HG02763 (cell line): Measurements from ENCODE around the gene ALDH1B1.
A peak's percentile ranks its signal among the peaks of the same experiment; 100 is the strongest.
"Not testable (repeated sequence)": the region's sequence is repeated elsewhere in the genome, so short reads cannot be mapped to it uniquely, and the experiment has no call there.

Experiments
- ATAC-seq: cut with Tn5 transposase; IDR thresholded peaks from one replicate; pipeline ENCODE4 v1.9.1; 2021; ENCODE audit warnings: mild to moderate bottlenecking, moderate library complexity; ENCODE audit not compliant: unreplicated experiment

ALDH1B1 gene

DNA sequence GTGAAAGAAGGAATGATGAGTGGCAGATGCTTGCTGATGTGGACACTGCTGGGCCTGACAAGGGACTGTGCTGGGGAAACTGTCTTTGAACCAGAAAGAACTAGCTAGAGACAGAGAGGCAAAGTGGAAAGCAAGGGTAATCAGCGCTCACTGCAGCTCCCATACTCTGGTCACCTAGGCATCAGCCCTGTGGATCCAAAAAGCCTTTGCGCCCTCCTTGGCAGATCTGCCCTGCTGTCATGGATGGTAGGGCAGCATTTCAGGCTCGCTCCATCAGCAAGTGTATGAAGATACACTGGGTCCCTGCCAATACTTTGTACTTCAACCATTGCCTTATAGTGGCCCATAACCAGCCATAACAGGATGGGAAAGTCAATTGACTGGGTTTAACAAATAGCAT, 6.6 kb upstream of the ALDH1B1 start:
- ATAC-seq: no peak

DNA sequence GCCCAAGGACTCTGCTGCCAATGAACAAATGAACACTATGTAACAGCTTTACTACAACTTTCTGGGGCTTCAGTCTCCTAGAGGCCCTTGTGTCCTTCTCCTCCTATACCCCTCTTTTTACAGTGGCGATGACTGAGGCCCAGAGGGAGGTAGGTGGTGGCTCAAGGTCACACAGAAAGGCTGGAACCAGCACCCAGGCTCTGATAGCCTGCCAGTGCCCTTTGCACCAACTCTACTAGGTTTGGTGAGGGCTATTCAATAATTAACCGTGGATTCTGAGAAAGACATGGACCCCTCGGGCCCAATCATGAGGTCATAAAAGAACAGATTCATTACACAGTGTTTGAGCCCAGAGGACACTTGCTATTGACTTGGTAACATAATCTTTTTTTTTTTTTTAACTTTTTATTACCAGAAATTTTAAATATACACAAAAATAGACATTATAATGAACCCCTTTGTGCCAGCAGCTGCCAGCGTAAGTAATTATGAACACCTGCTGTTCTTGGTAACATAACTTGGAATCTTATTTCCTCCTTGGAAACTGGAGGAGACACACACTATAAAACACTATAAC, 6.1 kb upstream of the ALDH1B1 start:
- no peak for ATAC-seq

DNA sequence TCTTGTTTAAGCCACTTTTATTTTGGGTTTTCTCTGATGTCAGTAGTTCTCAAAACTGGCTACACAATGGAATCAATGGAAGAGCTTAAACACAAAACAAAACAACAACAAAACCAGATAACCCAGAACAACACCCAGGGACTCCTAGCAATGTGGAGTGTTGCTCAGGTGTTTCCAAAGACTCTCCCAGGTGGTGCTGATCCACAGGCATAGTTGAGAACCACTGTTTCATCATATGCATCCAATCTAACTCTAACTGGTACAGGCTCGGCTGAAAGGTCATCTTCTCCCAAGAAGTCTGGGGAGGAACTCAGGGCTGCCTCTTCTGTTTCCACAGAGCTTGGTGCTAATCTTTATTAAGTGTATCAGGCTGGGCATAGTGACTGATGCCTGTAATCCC, 5.4 kb upstream of the ALDH1B1 start:
- no peak for ATAC-seq

DNA sequence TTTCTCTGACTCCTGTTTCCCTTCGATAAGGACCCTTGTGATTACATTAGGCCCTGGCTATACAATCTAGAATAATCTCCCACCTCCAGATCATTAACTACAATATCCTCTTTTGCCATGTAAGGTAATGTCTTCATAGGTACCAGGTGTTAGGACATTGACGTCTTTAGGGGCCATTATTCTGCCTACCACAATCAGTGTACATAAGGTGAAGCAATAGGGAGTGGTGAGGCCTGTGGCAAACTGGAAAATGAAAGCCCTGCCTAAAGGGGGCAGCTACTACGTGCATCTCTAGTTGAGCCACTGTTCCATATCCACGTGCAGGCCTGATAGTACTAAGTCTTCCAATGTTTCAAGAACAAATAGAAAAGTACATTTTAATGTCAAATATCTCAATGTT, 4.8 kb upstream of the ALDH1B1 start:
- ATAC-seq: no peak

DNA sequence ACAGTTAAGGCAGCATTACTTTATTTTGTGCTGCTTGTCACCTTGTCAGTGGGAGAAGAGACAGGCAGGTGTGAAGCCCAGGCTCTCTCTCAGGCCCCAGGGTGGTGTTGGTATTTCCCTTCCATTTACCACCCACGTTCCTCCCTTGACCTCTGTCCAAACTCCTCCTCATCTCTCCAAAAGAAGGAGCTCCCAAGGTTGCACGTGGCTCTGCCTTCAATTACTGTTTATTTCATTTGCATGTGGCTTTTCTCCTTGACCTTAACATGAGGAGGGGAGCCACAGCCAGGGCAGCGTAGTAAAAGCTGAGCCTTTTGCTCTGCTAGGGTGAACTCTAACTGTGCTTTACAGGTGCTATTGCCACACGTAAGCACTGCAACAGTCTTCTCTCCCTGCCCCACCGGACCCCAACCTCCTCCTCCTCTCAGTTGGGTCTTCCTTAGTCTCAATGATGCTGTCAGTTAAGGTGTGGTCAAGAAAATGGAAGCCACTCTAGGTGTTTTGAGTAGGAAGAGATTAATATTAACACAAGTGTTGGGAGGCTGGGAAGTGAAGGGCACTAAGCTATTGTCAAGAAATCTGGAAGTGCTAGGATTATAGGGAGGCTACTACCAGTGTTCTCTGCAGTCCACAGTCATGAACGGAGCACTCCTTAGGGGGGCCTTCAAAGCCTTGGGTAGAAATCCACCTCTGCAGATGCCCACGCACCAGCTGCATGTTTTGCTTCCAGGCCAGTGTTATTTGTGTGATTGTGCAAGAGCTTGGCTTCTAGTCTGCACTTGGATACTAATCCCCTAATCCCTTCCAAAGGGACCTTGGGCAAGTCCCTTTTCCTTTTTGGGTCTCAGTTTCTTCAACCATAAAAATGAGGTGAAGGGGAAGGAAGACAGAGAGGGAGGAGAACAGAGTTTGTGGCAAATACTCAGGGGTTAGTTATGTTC, 3.9 kb upstream of the ALDH1B1 start:
- ATAC-seq: no peak

DNA sequence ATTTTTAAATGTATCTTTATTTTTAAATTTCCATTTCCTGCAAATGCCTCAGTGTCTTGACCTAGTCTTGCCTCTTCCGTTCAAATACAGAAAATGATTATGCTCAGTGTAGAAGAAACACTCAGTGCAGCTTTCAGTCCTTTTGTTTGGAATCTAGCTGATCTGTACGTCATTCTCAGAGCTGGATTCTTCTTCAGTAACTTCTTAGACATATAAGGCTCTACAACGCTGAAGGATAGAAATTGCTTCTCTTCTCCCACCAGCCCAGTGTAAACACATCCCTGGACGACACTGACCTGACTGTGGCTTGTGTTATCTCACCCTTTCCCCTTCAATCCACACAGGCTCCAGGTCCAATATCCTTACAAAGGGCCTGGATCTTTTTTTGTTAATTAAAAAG, 3.2 kb upstream of the ALDH1B1 start:
- no peak for ATAC-seq

DNA sequence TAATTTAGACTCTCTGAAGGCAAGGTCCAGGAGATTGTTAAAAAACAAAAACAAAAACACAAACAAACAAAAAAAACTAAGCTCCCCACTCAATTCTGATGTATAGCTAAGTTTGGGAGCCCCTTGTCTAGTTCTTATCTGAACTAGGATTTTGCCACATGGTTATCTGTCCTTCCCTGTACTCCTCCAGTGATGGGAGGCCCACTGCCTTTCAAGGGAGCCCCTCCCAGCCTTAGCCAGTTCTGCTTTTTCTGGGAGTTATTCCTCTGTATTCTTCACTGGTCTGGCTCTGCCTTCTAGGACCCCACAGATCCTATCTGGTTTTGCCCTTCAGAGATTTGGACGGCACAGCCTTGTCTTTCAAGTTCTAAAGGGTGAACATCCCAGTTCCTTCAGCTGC, 2.1 kb upstream of the ALDH1B1 start:
- ATAC-seq: no peak

DNA sequence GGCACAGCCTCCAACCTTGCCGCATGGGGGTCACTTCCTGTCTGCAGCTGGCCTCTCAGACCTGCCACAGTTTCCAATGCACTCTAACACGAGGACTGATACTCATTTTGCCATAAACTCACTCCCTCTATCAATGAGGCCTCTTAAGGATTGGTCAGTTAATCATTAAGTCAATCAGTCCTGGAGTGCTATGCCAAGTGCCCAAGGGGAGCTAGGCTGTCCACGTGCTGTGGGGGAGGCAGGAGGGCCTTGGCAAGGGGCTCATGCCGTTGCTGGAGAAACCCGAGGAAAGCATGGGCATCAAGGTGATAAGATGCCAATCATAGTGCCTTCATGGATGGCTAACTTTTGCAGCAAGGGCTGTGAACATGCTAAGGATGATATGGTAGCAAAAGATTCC, 1.7 kb upstream of the ALDH1B1 start:
- no peak for ATAC-seq

DNA sequence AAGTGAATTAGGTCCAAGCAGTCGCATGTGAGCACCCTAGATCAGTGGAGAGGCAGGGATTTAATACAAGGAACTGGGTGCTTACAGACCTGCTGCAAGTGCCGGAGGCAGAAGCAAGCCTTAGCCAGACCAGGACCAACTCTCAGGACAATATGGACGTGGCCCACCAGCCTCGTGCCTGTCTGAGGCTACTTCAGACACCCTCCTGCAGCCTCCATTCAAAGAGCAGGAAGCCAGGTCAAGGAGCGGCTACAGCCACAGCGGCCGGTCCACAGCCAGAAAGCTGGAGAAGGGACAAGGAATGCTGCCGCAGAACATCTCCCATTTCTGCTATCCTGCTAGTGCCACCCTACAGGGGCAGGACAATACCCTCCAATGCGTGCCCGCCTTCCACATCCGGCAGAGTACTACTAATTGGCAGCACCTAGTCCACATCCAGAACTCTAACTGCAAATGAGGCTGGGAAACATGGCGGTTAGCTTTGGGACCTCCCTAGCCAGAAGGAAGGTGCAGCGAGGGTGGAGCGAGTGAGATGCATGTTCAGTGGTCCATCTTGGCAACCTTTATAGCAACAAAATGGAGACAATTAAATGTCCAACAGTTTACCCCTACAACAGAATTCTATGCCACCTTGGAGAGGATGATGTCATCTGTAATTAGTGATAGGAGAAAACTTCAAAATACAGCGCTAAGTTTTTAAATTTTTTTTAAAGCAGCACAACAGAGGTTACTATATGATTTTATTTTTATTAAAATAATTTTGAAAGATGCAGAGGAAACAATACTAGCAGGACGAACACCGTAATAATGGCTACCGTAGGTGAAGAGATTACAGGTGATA, 1.0 kb upstream of the ALDH1B1 start:
- no peak for ATAC-seq

DNA sequence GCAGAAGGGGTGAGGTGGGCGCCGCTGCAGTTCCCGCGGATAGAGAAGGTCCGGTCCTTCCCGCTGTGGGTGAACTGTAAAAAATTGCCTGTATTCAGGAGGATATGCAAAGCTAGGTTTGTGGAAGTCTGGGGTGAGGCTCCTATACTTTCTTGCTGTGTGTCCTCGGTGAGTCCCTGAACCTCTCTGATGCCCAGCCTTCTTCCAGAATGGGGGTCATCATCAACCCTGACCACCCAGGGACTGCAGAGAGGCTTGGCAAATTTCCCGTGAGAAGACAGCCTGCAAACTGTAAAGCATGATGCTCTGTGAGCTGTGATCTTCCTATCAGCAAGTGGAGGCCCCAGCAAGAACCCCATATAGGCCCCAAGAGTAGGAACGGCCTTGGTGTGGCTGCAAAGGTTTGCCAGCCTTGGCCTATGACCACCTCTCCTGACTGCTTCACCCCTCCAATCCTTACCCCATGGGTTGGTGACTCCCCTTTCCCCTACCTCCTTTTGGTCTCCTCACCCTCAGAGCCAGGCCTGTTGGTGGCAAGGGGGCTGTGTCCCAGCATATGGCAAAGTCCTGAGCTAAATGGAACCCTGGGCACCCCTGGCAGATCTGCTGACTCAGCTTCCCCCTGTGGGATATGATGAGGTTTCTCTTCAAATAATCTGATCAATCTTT, 760 bp downstream of the ALDH1B1 start:
- ATAC-seq: peak; percentile 9

DNA sequence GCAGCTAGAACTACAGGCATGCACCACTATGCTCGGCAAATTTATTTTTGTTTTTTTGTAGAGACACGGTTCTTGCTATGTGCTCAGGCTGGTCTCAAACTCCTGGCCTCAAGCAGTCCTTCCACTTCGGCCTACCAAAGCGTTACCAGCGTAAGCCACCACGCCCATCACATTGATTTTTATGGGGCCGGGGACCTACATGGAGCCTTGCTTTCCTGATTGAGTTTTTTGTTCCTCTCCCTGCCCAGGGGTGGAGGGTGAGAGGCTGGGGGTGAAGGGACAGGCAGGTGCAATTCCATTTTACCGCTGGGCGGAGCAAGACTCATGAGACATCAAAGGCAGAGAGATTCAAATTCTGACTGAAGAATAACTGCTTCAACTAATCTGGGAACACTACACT, 1.9 kb downstream of the ALDH1B1 start:
- no peak for ATAC-seq

DNA sequence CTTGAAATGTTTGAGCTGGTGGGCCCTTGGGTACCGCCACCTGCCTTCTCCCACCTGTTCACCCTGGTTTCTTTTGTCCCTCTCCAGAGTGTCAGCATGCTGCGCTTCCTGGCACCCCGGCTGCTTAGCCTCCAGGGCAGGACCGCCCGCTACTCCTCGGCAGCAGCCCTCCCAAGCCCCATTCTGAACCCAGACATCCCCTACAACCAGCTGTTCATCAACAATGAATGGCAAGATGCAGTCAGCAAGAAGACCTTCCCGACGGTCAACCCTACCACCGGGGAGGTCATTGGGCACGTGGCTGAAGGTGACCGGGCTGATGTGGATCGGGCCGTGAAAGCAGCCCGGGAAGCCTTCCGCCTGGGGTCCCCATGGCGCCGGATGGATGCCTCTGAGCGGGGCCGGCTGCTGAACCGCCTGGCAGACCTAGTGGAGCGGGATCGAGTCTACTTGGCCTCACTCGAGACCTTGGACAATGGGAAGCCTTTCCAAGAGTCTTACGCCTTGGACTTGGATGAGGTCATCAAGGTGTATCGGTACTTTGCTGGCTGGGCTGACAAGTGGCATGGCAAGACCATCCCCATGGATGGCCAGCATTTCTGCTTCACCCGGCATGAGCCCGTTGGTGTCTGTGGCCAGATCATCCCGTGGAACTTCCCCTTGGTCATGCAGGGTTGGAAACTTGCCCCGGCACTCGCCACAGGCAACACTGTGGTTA, 3.3 kb downstream of the ALDH1B1 start:
- ATAC-seq: no peak

DNA sequence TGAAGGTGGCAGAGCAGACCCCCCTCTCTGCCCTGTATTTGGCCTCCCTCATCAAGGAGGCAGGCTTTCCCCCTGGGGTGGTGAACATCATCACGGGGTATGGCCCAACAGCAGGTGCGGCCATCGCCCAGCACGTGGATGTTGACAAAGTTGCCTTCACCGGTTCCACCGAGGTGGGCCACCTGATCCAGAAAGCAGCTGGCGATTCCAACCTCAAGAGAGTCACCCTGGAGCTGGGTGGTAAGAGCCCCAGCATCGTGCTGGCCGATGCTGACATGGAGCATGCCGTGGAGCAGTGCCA, 3.8 kb downstream of the ALDH1B1 start:
- no peak for ATAC-seq

DNA sequence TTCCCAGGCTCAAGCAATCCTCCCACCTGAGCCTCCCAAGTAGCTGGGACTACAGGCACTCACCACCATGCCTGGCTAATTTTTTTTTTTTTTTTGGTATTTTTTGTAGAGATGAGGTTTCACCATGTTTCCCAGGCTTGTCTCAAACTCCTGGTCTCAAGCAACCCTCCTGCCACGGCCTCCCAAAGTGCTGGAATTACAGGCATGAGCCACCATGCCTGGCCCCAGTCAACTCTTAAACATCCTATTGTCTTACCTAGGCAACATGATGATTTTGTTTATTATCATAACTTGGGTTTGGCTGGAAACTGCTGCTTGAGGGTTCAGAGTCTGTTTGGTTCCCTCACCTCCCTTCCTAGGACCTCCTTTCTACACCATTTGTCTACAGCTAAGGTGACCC, 6.7 kb downstream of the ALDH1B1 start:
- not testable (repeated sequence) for ATAC-seq

DNA sequence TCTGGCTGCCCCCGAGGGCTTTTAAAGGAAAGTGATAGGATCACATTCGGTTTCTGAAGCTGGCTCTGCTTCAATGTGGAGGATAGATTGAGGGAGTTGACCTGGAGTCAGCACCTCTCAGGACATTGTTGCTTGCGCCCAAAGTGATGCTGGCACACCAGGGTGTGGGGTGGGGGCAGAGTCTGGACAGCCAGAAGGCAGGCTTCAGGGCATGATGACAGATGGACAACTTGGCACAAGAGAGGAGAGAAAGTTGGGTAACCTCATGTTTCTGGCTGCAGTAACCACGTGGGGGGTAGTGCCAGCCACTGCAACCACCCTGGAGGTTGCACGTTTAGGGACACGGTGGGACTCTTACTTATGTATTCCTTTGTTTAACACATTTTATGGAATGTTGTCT, 9.5 kb downstream of the ALDH1B1 start:
- ATAC-seq: no peak

DNA sequence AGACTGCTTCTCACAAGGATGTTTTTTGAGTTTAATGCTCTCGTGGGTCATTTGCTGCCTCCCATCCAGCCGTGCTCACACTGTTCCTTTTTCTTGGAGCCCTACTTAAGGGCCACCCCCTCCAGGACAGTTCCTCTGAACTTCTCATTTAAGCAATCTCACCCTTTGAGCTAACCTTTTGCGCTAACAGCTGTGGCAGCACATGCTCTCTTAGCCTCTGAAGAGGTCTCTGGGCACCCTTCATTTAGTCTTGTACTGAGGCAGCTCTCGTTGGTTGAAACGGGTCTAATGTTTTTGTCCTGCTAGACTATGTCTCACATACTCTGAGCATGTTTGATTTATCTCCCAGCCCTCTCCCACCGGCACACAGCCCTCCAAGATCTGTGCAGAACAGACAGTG, 11.8 kb downstream of the ALDH1B1 start:
- ATAC-seq: no peak

DNA sequence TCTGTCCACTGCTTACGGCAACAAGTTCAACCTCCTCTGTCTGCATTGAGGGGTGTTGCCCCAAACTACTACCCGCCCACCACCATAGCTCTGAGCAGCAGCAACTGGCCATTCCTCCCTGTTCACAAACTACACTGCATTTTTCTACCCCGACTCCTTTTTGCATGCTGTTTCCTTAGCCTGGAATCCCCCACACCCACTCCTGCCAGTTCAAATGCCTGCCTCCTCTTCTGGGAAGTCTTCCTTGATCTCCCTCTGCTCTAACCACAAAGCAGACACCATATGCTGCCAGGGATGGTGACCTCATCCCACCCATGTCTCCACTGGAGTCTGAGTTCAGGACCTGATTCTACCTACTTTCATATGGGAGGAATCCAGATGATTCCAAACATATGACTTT, 13.3 kb downstream of the ALDH1B1 start:
- ATAC-seq: no peak

DNA sequence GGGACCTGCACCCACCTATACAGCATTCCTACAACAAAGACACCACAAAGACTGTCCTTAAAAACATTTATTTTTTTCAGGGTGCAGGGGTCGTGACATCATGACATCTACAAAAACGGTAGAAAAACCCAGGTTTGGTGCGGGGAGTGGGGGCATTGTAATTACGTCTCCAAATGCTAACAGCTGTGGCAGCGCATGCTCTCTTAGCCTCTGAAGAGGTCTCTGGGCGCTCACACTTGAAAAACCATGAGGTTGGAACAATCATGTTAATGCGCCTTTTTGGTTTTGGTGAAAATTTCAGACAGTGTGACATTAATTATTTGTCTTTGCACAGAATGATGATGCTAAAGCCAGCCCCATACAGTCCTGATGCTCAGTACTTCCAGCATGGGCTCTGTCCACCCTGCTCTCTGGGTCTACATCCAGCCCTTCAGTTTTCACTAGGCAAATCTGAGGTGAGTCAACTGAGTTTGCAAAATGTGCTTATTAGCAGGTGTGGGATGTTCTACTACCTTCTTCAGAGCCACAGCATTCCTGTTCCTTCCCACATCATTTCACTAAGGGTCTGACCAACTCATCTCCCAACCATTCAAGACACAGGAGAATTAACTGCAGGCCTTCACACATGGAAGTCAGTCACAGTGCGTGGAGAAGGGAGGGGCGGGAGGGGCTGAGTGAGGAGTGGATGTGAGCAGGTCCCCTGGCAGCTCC, 14.1 kb downstream of the ALDH1B1 start:
- no peak for ATAC-seq

DNA sequence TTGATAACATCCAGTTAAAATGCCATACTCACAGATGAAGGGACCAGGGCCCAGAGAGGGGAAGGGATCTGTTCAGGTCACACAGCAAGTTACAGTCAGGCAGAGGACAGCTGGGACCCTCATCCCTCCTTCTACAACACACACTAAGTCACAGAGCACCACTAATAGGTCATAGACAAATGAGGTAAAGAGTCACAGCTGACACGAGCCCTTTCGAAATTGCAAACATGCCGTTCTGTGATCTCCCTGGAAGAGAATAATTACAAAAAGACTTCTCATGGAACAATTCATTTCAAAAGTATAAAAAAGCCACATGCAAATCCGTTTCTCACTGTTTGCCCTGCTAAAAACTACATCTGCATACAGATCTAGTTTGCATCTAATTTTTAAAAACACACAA, 16.2 kb downstream of the ALDH1B1 start:
- ATAC-seq: no peak

DNA sequence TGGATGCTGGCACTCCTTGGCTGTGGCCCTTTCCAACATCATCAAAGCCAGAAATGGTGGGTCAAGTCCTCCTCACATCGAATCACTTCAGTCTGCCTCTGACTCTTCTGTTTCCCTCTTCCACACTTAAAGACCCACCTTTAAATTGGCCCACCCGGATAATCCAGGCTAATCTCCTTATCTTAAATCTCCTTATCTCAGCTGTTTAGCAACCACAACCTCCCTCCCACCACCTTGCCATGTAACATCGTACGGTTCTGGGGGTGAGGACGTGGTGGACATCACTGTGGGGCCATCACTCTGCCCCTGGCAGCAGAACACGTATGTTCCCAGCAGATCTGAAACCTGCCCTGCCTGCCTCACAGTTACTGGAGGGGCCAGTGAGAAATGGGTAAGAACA, 20.2 kb downstream of the ALDH1B1 start:
- ATAC-seq: no peak
